ENCODE results near the gene CDC20B. TPM values are rescaled to one million over a fixed set of nuclear protein-coding genes. Genes with fewer than 3 reads are reported as not detected.
"Not testable (repeated sequence)": the region's sequence is repeated elsewhere in the genome, so short reads cannot be mapped to it uniquely, and the experiment has no call there.

Gene CDC20B
- polyA plus RNA-seq, 2 of the 4 experiments (the other 2 are of a cell fraction): 0.05 TPM; not detected in 1

DNA sequence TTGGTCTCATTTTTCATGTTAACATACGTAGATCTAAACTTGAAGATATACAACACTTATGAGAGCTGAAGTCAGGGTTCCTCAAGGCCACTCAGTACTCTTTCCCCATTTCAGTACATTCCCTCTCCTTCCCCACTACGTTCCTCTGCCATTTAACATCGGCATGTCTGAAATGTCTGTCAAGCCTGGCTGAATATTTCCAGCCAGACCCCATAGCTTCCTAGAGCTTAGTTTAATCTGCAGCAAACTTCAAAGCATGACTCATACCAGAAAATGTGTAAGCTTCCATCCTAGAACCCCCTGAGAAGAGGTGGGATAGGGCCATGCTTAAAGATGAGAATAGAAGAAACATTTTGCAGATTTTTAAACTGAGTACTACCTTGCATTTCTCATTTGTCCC lies 64.3 kb downstream of the CDC20B start:
- ChIA-PET CTCF (interaction anchor here (1.2 kb wide), 1 partner anchor 38 kb away, joined by 3 read pairs; no protein-coding TSS in a partner anchor), POLR2A (no interaction called here)
- H3K4me1 ChIP-seq: no peaks in the 10 kb centered on the region
- no peaks in the 10 kb centered on the region for H3K9me3 ChIP-seq
- ATAC-seq: no peak
- H3K4me3 ChIP-seq: no peak overlapping the region
- no peak for FAIRE-seq
- TF ChIP-seq SMC3 (IDR thresholded peaks at IDR 0.05): no peak
- TF ChIP-seq JUN (IDR thresholded peaks at IDR 0.05): no peak
- no peak for TF ChIP-seq CBX8 (IDR thresholded peaks at IDR 0.05)
- no peak for TF ChIP-seq MAZ (IDR thresholded peaks at IDR 0.05; ENCODE audit: borderline replicate concordance, low read depth, low read length)
- TF ChIP-seq POLR2AphosphoS2 (conservative IDR thresholded peaks at IDR 0.05; ENCODE audit: low read length): no peak
- TF ChIP-seq HOXB5 (CRISPR knock-in tag; IDR thresholded peaks at IDR 0.05): no peak
- no peak for TF ChIP-seq KDM1A (IDR thresholded peaks at IDR 0.05; ENCODE audit: low read depth)
- TF ChIP-seq FOSL2 (IDR thresholded peaks at IDR 0.05): no peak
- TF ChIP-seq FOSL2 (CRISPR knock-in tag; IDR thresholded peaks at IDR 0.05): no peak
- no peak for TF ChIP-seq FOSB (CRISPR knock-in tag; IDR thresholded peaks at IDR 0.05)
- no peak for TF ChIP-seq RAD21 (conservative IDR thresholded peaks at IDR 0.05 in 1 of 2, IDR thresholded peaks at IDR 0.05 in 1 of 2)
- TF ChIP-seq, protein P1, sequence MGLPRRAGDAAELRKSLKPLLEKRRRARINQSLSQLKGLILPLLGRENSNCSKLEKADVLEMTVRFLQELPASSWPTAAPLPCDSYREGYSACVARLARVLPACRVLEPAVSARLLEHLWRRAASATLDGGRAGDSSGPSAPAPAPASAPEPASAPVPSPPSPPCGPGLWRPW (IDR thresholded peaks at IDR 0.05): no peak
- TF ChIP-seq ZC3H11A (IDR thresholded peaks at IDR 0.05): no peak
- no peak for TF ChIP-seq ZFP36 (IDR thresholded peaks at IDR 0.05; ENCODE audit: borderline replicate concordance, partially characterized antibody)
- TF ChIP-seq, protein P2, sequence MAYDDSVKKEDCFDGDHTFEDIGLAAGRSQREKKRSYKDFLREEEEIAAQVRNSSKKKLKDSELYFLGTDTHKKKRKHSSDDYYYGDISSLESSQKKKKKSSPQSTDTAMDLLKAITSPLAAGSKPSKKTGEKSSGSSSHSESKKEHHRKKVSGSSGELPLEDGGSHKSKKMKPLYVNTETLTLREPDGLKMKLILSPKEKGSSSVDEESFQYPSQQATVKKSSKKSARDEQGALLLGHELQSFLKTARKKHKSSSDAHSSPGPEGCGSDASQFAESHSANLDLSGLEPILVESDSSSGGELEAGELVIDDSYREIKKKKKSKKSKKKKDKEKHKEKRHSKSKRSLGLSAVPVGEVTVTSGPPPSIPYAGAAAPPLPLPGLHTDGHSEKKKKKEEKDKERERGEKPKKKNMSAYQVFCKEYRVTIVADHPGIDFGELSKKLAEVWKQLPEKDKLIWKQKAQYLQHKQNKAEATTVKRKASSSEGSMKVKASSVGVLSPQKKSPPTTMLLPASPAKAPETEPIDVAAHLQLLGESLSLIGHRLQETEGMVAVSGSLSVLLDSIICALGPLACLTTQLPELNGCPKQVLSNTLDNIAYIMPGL (CRISPR knock-in tag; IDR thresholded peaks at IDR 0.05; ENCODE audit: borderline replicate concordance): no peak
- no peak for TF ChIP-seq RARB (CRISPR knock-in tag; IDR thresholded peaks at IDR 0.05)
- TF ChIP-seq, protein P3, sequence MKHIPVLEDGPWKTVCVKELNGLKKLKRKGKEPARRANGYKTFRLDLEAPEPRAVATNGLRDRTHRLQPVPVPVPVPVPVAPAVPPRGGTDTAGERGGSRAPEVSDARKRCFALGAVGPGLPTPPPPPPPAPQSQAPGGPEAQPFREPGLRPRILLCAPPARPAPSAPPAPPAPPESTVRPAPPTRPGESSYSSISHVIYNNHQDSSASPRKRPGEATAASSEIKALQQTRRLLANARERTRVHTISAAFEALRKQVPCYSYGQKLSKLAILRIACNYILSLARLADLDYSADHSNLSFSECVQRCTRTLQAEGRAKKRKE (CRISPR knock-in tag; IDR thresholded peaks at IDR 0.05; ENCODE audit: low read depth): no peak
- TF ChIP-seq ZSCAN20 (CRISPR knock-in tag; IDR thresholded peaks at IDR 0.05): no peak
- no peak for TF ChIP-seq MYC (IDR thresholded peaks at IDR 0.05; ENCODE audit: borderline replicate concordance, low read length)
- TF ChIP-seq EHF (CRISPR knock-in tag; IDR thresholded peaks at IDR 0.05): no peak
- TF ChIP-seq, protein P4, sequence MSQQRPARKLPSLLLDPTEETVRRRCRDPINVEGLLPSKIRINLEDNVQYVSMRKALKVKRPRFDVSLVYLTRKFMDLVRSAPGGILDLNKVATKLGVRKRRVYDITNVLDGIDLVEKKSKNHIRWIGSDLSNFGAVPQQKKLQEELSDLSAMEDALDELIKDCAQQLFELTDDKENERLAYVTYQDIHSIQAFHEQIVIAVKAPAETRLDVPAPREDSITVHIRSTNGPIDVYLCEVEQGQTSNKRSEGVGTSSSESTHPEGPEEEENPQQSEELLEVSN (IDR thresholded peaks at IDR 0.05; ENCODE audit: borderline replicate concordance, low read depth): no peak
- WGBS (ENCODE audit: missing lambda C conversion rate): 5% methylated on average over 3 of the region's 3 CpGs
- no peak overlapping the region for H3K27ac ChIP-seq
- no peak overlapping the region for H3K4me2 ChIP-seq
- DNase-seq (ENCODE audit: low read depth in 1 of 2, low spot score in 1 of 2): no peak

DNA sequence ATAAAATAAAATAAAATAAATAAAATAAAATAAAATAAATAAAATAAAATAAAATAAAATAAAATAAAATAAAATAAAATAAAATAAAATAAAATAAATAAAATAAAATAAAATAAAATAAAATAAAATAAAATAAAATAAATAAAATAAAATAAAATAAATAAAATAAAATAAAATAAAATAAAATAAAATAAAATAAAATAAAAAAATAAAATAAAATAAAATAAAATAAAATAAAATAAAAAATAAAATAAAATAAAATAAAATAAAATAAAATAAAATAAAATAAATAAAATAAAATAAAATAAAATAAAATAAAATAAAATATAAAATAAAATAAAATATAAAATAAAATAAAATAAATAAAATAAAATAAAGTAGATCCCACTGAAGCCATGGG lies 67.0 kb downstream of the CDC20B start:
- DNase-seq (ENCODE audit: low read depth in 1 of 2, low spot score in 1 of 2); ATAC-seq; H3K4me2 ChIP-seq; CTCF ChIA-PET; H3K4me1 ChIP-seq; H3K4me3 ChIP-seq; H3K9me3 ChIP-seq; FAIRE-seq; H3K27ac ChIP-seq; POLR2A ChIA-PET: not testable (repeated sequence)

Data from A549 (cell line).